KMS-11 (cell line): ENCODE measurements around the gene PNRC2.
"Not testable (repeated sequence)": the region's sequence is repeated elsewhere in the genome, so short reads cannot be mapped to it uniquely, and the experiment has no call there.

Experiments
- H2AFZ ChIP-seq: fragments of 200-600 bp; sonication (generic); 2 replicates; pipeline ENCODE4 v1.6.1; 2016; ENCODE audit warnings: antibody characterized with exemption, mixed run types, low read depth
- H3K27ac ChIP-seq: fragments of 200-600 bp; sonication (generic); 2 replicates; pipeline ENCODE4 v1.6.1; 2016; ENCODE audit warnings: mild to moderate bottlenecking, mixed run types
- H3K27me3 ChIP-seq: fragments of 200-600 bp; sonication (generic); 2 replicates; pipeline ENCODE4 v1.6.1; 2017; ENCODE audit warnings: mild to moderate bottlenecking, low read depth, mixed run types, moderate library complexity; ENCODE audit not compliant: insufficient read depth
- H3K36me3 ChIP-seq: fragments of 200-600 bp; sonication (generic); 2 replicates; pipeline ENCODE4 v1.6.1; 2017; ENCODE audit warnings: mild to moderate bottlenecking, mixed run types; ENCODE audit not compliant: insufficient read depth
- H3K4me1 ChIP-seq: fragments of 200-600 bp; sonication (generic); 2 replicates; pipeline ENCODE4 v1.6.1; 2016; ENCODE audit warnings: mild to moderate bottlenecking, low read depth, mixed run types; ENCODE audit not compliant: poor library complexity, severe bottlenecking
- H3K4me2 ChIP-seq: fragments of 200-600 bp; sonication (generic); 2 replicates; pipeline ENCODE4 v1.7.0; 2016; ENCODE audit warnings: mild to moderate bottlenecking, mixed run types
- H3K4me3 ChIP-seq: fragments of 200-600 bp; sonication (generic); IDR thresholded peaks from 2 replicates; pipeline ENCODE4 v1.6.1; 2017; ENCODE audit warnings: low read depth, low read length, mixed read lengths; ENCODE audit not compliant: insufficient read depth
- H3K79me2 ChIP-seq: fragments of 200-600 bp; sonication (generic); 2 replicates; pipeline ENCODE4 v1.6.1; 2016; ENCODE audit warnings: low read depth, mixed run types; ENCODE audit not compliant: insufficient read depth
- H3K9ac ChIP-seq: fragments of 200-600 bp; sonication (generic); 2 replicates; pipeline ENCODE4 v1.6.1; 2016; ENCODE audit warnings: mild to moderate bottlenecking, mixed run types
- H4K20me1 ChIP-seq: fragments of 200-600 bp; sonication (generic); 2 replicates; pipeline ENCODE4 v1.6.1; 2016; ENCODE audit warnings: mild to moderate bottlenecking, mixed run types; ENCODE audit not compliant: insufficient read depth
- TF ChIP-seq, protein P1 (sequence below): fragments of 200-600 bp; sonication (generic); conservative IDR thresholded peaks from 2 replicates; pipeline ENCODE4 v1.6.1; 2017; ENCODE audit warnings: low read depth, mild to moderate bottlenecking, antibody characterized with exemption, low read length, moderate library complexity, mixed read lengths

The PNRC2 gene

DNA sequence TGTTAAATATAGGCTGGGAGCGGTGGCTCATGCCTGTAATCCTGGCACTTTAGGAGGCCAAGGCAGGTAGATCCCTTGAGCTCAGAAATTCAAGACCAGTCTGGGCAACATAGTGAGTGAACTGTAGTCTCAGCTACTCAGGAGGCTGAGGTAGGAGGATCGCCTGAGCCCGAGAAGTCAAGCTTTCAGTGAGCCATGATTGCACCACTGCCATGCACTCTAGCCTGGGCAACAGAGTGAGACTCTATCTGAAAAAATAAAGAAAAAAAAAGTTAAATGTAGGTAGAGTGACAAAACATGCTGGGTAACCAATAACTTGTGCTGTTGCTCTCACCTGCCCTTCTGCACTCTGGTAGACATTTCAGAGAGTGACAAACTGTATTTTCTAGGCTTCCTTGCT lies 45.5 kb downstream of the PNRC2 start:
- Histone ChIP-seq H3K4me3 (no peak overlapping the region), H4K20me1 (no peaks in the 10 kb centered on the region), H3K27ac (no peak overlapping the region), H3K36me3 (no peaks in the 10 kb centered on the region), H3K79me2 (no peaks in the 10 kb centered on the region), H3K4me2 (no peak overlapping the region), H3K9ac (no peak overlapping the region), H3K4me1 (peaks cover 7% of the 10 kb centered on the region), H2AFZ (no peak overlapping the region), H3K27me3 (no peaks in the 10 kb centered on the region)
- TF ChIP-seq, protein P1, sequence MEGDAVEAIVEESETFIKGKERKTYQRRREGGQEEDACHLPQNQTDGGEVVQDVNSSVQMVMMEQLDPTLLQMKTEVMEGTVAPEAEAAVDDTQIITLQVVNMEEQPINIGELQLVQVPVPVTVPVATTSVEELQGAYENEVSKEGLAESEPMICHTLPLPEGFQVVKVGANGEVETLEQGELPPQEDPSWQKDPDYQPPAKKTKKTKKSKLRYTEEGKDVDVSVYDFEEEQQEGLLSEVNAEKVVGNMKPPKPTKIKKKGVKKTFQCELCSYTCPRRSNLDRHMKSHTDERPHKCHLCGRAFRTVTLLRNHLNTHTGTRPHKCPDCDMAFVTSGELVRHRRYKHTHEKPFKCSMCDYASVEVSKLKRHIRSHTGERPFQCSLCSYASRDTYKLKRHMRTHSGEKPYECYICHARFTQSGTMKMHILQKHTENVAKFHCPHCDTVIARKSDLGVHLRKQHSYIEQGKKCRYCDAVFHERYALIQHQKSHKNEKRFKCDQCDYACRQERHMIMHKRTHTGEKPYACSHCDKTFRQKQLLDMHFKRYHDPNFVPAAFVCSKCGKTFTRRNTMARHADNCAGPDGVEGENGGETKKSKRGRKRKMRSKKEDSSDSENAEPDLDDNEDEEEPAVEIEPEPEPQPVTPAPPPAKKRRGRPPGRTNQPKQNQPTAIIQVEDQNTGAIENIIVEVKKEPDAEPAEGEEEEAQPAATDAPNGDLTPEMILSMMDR, result no peak

- no peaks in the 10 kb centered on the region for H3K79me2 ChIP-seq
- H3K36me3 ChIP-seq, result no peaks in the 10 kb centered on the region
- no peak overlapping the region for H3K27ac ChIP-seq
- no peak overlapping the region for H2AFZ ChIP-seq
- H3K4me3 ChIP-seq, result no peak overlapping the region
- no peaks in the 10 kb centered on the region for H4K20me1 ChIP-seq
- H3K9ac ChIP-seq, result no peak overlapping the region
- H3K4me1 ChIP-seq, result peaks cover 7% of the 10 kb centered on the region
- H3K27me3 ChIP-seq, result no peaks in the 10 kb centered on the region
- H3K4me2 ChIP-seq, result no peak overlapping the region
- TF ChIP-seq, protein P1, result no peak
Measured at GRCh38 chr1:24007079-24007478, 47.5 kb downstream of the PNRC2 start.

GRCh38 chr1:24008574-24009184 lies 49.1 kb downstream of the PNRC2 start:
- H3K4me2 ChIP-seq, H3K4me3 ChIP-seq, H3K9ac ChIP-seq, H3K4me1 ChIP-seq, H3K79me2 ChIP-seq, H2AFZ ChIP-seq, H3K36me3 ChIP-seq, H3K27me3 ChIP-seq, H3K27ac ChIP-seq, H4K20me1 ChIP-seq: not testable (repeated sequence)

DNA sequence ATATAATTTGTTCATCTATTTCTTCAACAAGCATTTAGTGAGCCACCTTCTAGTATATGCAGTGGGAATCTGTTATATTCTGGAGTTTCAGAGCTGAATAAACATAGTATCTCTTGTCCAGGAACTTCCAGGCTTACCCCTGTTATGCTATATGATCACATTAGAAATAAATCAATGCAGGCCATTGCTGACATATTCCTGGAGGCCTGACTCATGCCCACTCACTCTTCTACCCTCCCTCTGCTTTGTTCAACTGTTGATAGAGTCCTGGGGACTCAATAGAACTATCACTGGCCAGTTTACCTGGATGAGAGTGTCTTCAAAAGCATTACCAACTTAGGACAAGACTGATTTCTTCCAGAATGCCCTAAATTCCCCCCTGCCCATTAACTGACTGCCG lies 49.8 kb downstream of the PNRC2 start:
- Histone ChIP-seq H3K79me2 (no peaks in the 10 kb centered on the region), H3K27me3 (no peaks in the 10 kb centered on the region), H3K36me3 (no peaks in the 10 kb centered on the region), H3K4me2 (no peak overlapping the region), H3K27ac (no peak overlapping the region), H3K4me3 (no peak overlapping the region), H4K20me1 (no peaks in the 10 kb centered on the region), H3K9ac (no peak overlapping the region), H3K4me1 (peaks cover under 1% of the 10 kb centered on the region), H2AFZ (no peak overlapping the region)
- TF ChIP-seq, protein P1, result no peak

DNA sequence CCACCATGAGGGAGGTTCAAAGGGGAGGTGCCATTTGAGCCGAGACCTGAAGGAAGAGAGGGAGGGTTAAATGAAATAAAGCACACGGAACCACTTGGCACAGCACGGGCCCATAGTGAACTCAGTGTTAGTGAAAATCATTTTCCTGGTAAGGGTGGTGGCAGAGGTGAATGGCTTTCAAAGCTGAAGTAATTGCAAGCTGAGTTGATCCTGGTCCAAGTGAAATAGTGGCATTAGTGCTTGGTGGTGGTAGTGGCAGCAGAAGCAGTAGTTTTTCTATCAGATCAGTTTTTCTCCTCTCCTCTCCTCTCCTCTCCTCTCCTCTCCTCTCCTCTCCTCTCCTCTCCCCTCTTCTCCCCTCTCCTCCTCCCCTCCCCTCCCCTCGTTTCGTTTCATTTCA lies 51.0 kb downstream of the PNRC2 start:
- no peaks in the 10 kb centered on the region for H3K4me1 ChIP-seq
- H3K79me2 ChIP-seq, result no peaks in the 10 kb centered on the region
- no peak overlapping the region for H3K4me3 ChIP-seq
- H3K36me3 ChIP-seq, result no peaks in the 10 kb centered on the region
- TF ChIP-seq, protein P1, result no peak
- H3K27ac ChIP-seq, result no peak overlapping the region
- H3K4me2 ChIP-seq, result no peak overlapping the region
- H3K9ac ChIP-seq, result no peak overlapping the region
- no peak overlapping the region for H2AFZ ChIP-seq
- no peaks in the 10 kb centered on the region for H3K27me3 ChIP-seq
- H4K20me1 ChIP-seq, result no peaks in the 10 kb centered on the region

- H3K36me3 ChIP-seq, H3K4me1 ChIP-seq, H3K4me3 ChIP-seq, H3K79me2 ChIP-seq, H3K4me2 ChIP-seq, H3K27ac ChIP-seq, H2AFZ ChIP-seq, H3K9ac ChIP-seq, H3K27me3 ChIP-seq, H4K20me1 ChIP-seq: not testable (repeated sequence)
Measured at GRCh38 chr1:24012878-24013277, 53.2 kb downstream of the PNRC2 start.
